CD14-positive monocyte (primary cell): ENCODE measurements around the gene AAMP. TPM values are rescaled to one million over a fixed set of nuclear protein-coding genes. Genes with fewer than 3 reads are reported as not detected.

Experiments used
- DNase-seq, 3 donors: peaks; one replicate each; pipeline ENCODE4 v3.0.0-alpha.2; 2011 to 2022
- H2AFZ ChIP-seq: 2 replicates; pipeline ENCODE4 v1.6.0; 2012; ENCODE audit warnings: mild to moderate bottlenecking, low read depth, low read length, inconsistent platforms; ENCODE audit not compliant: insufficient read depth, poor library complexity, severe bottlenecking
- H3K27ac ChIP-seq, 2 donors: 1 replicate in 1 of 2; 2 replicates in 1 of 2; pipeline ENCODE4 v1.5.1; 2012 to 2013; ENCODE audit warnings: low read length in 2 of 2, control low read depth in 1 of 2, inconsistent platforms in 1 of 2, low read depth in 1 of 2, mild to moderate bottlenecking in 1 of 2
- H3K27me3 ChIP-seq, 2 donors: one replicate each; pipeline versions ENCODE4 v1.6.0 to v1.6.1; 2011 to 2013; ENCODE audit warnings: low read length in 2 of 2; ENCODE audit not compliant: control insufficient read depth in 2 of 2, insufficient read depth in 2 of 2
- H3K36me3 ChIP-seq, 2 donors: replicated peaks in 1 of 2; 1 replicate in 1 of 2; 2 replicates in 1 of 2; pipeline versions ENCODE4 v1.5.1 to v1.6.1; 2012 to 2013; ENCODE audit warnings: low read length in 2 of 2, control low read depth in 1 of 2, inconsistent platforms in 1 of 2, mild to moderate bottlenecking in 1 of 2; ENCODE audit not compliant: insufficient read depth in 2 of 2, control insufficient read depth in 1 of 2
- H3K4me1 ChIP-seq, 2 donors: 1 replicate in 1 of 2; 2 replicates in 1 of 2; pipeline versions ENCODE4 v1.5.1 to v1.6.1; 2012 to 2013; ENCODE audit warnings: low read length in 2 of 2, control low read depth in 1 of 2, inconsistent platforms in 1 of 2, mild to moderate bottlenecking in 1 of 2, moderate library complexity in 1 of 2; ENCODE audit not compliant: insufficient read depth in 2 of 2, control insufficient read depth in 1 of 2
- H3K4me2 ChIP-seq: replicated peaks from 2 replicates; pipeline ENCODE3; 2012; ENCODE audit warnings: low read length, moderate library complexity, mild to moderate bottlenecking; ENCODE audit not compliant: poor library complexity, severe bottlenecking; ENCODE audit errors: extremely low read depth
- H3K4me3 ChIP-seq, 3 experiments: fragments of 200-600 bp in 1 of 3; sonication (generic) in 1 of 3; replicated peaks in 1 of 3; 1 replicate in 2 of 3; 2 replicates in 1 of 3; pipeline ENCODE4 v1.5.1; 2011 to 2013; ENCODE audit warnings: low read length in 3 of 3, mild to moderate bottlenecking in 3 of 3, control low read depth in 2 of 3, low read depth in 2 of 3, inconsistent platforms in 1 of 3, moderate library complexity in 1 of 3
- H3K79me2 ChIP-seq: 2 replicates; pipeline ENCODE4 v1.6.0; 2012; ENCODE audit warnings: mild to moderate bottlenecking, control low read depth, inconsistent platforms, low read length, moderate library complexity; ENCODE audit not compliant: insufficient read depth
- H3K9ac ChIP-seq: 2 replicates; pipeline ENCODE4 v1.6.0; 2017; ENCODE audit warnings: low read length, mild to moderate bottlenecking; ENCODE audit not compliant: insufficient read depth, poor library complexity, severe bottlenecking
- H3K9me3 ChIP-seq, 2 donors: replicated peaks in 1 of 2; 1 replicate in 1 of 2; 2 replicates in 1 of 2; pipeline versions ENCODE4 v1.5.1 to v1.6.1; 2012 to 2013; ENCODE audit warnings: low read length in 2 of 2, control low read depth in 1 of 2; ENCODE audit not compliant: control insufficient read depth in 1 of 2, insufficient read depth in 1 of 2
- H4K20me1 ChIP-seq: 2 replicates; pipeline ENCODE4 v1.6.0; 2012; ENCODE audit warnings: mild to moderate bottlenecking, low read length, control low read depth, moderate library complexity; ENCODE audit not compliant: insufficient read depth
- H3K27ac Mint-ChIP-seq, 7 donors: one replicate each; pipeline ENCODE4 v1.8.0; 2020; ENCODE audit warnings: mild to moderate bottlenecking in 7 of 7, mixed read lengths in 7 of 7, moderate library complexity in 6 of 7, inconsistent platforms in 2 of 7
- H3K27me3 Mint-ChIP-seq, 3 donors: one replicate each; pipeline ENCODE4 v1.8.0; 2021 to 2022; ENCODE audit warnings: low read depth in 3 of 3, mild to moderate bottlenecking in 3 of 3, mixed read lengths in 3 of 3, moderate library complexity in 3 of 3, inconsistent platforms in 1 of 3
- H3K36me3 Mint-ChIP-seq, 2 donors: one replicate each; pipeline ENCODE4 v1.8.0; 2020; ENCODE audit warnings: mixed read lengths in 2 of 2, inconsistent platforms in 1 of 2, mild to moderate bottlenecking in 1 of 2
- H3K4me1 Mint-ChIP-seq: one replicate; pipeline ENCODE4 v1.8.0; 2020; ENCODE audit warnings: mild to moderate bottlenecking, mixed read lengths
- H3K4me3 Mint-ChIP-seq, 2 donors: one replicate each; pipeline ENCODE4 v1.8.0; 2020; ENCODE audit warnings: mild to moderate bottlenecking in 2 of 2, mixed read lengths in 2 of 2, moderate library complexity in 1 of 2
- H3K9me3 Mint-ChIP-seq, 7 donors: one replicate each; pipeline ENCODE4 v1.8.0; 2020 to 2022; ENCODE audit warnings: mixed read lengths in 7 of 7, mild to moderate bottlenecking in 6 of 7, moderate library complexity in 6 of 7, inconsistent platforms in 2 of 7
- WGBS: methylation state at CpG from one replicate; pipeline ENCODE4 v1.1.5; 2013; ENCODE audit warnings: missing lambda C conversion rate; ENCODE audit not compliant: insufficient coverage; 5-methylcytosine and 5-hydroxymethylcytosine counted together
- intact Hi-C, 2 donors: fragments of 100-400 bp; cut with micrococcal nuclease; formaldehyde crosslinking; loops; one replicate each; pipeline versions ENCODE4 v1.15.0 to v1.15.1; 2023
- polyA plus RNA-seq, 3 donors: library from polyadenylated mRNA; depleted of rRNA in 1 of 3; unstranded in 2 of 3; stranded (reverse) in 1 of 3; fragments of 300-500 nt in 2 of 3; fragments of >200 nt in 1 of 3; fragmentation: Illumina TruSeq in 2 of 3; gene quantifications; 1 replicate in 2 of 3; 2 replicates in 1 of 3; pipeline ENCODE4 v1.2.3, GENCODE V29; 2012 to 2021
- TF ChIP-seq, protein P1 (sequence below): fragments of 200-600 bp; IDR thresholded peaks from one replicate; pipeline ENCODE4 v1.8.0; 2022; ENCODE audit warnings: antibody characterized with exemption, mild to moderate bottlenecking

The AAMP gene
- polyA plus RNA-seq, 3 donors, result 90.8 to 108 (median 98.7) TPM

DNA sequence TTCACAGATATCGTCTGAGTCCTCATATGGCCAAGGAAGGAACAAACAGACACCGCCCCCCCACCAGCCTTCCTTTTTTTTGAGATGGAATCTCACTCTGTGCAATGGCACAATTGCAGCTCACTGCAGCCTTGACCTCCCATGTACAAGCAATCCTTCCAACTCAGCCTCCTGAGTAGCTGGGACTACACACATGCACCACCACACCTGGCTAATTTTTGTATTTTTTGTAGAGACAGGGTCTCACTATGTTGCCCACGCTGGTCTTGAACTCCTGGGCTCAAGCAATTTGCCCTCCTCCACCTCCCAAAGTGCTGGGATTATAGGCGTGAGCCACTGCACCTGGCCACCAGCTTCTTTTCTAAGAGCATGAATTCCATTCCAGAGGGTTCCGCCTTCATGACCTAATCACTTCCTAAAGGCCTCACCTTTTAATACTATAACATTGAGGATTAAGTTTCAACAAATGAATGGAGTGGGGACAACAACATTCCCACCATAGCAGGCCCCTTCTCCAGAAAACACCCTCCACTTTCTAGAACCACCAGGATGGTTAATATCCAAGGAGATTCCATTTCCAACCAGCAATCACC, 24.6 kb upstream of the AAMP start:
- peaks cover 4 to 8% of the 10 kb centered on the region in 2 donors for H3K36me3 Mint-ChIP-seq
- Histone ChIP-seq H3K4me3 (peak overlapping the region in 1 of 3 experiments; percentile 5), H3K9me3 (no peaks in the 10 kb centered on the region), H3K4me1 (peaks cover 47 to 52% of the 10 kb centered on the region in 2 donors), H3K27me3 (no peaks in the 10 kb centered on the region), H3K9ac (no peak overlapping the region), H3K79me2 (peaks cover 28% of the 10 kb centered on the region), H3K4me2 (peak overlapping the region; percentile 25), H3K27ac (peak overlapping the region in 1 of 2 donors; percentile 96), H4K20me1 (peaks cover 19% of the 10 kb centered on the region), H2AFZ (no peak overlapping the region), H3K36me3 (no peaks in the 10 kb centered on the region)
- 7% methylated on average over 2 of the region's 5 CpGs for WGBS
- DNase-seq, result no peak
- H3K4me3 Mint-ChIP-seq, result peak overlapping the region in 1 of 2 donors; percentile 35
- TF ChIP-seq, protein P1, sequence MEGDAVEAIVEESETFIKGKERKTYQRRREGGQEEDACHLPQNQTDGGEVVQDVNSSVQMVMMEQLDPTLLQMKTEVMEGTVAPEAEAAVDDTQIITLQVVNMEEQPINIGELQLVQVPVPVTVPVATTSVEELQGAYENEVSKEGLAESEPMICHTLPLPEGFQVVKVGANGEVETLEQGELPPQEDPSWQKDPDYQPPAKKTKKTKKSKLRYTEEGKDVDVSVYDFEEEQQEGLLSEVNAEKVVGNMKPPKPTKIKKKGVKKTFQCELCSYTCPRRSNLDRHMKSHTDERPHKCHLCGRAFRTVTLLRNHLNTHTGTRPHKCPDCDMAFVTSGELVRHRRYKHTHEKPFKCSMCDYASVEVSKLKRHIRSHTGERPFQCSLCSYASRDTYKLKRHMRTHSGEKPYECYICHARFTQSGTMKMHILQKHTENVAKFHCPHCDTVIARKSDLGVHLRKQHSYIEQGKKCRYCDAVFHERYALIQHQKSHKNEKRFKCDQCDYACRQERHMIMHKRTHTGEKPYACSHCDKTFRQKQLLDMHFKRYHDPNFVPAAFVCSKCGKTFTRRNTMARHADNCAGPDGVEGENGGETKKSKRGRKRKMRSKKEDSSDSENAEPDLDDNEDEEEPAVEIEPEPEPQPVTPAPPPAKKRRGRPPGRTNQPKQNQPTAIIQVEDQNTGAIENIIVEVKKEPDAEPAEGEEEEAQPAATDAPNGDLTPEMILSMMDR, result no peak
- H3K9me3 Mint-ChIP-seq, result peaks cover 0 to 2% (median 0%) of the 10 kb centered on the region in 7 donors
- intact Hi-C loops, result loop anchor here (1.0 to 5.0 kb wide), 3 partner anchors 8 to 103 kb away; partner anchors contain the start of genes CTDSP1 (in 1 of the 2) and SLC11A1 (in 1 of the 2)
- H3K4me1 Mint-ChIP-seq, result peaks cover 49% of the 10 kb centered on the region
- H3K27ac Mint-ChIP-seq, result peak overlapping the region; percentile 76 to 97 (median 90)
- H3K27me3 Mint-ChIP-seq, result peaks cover 0 to 2% (median 0%) of the 10 kb centered on the region in 3 donors

DNA sequence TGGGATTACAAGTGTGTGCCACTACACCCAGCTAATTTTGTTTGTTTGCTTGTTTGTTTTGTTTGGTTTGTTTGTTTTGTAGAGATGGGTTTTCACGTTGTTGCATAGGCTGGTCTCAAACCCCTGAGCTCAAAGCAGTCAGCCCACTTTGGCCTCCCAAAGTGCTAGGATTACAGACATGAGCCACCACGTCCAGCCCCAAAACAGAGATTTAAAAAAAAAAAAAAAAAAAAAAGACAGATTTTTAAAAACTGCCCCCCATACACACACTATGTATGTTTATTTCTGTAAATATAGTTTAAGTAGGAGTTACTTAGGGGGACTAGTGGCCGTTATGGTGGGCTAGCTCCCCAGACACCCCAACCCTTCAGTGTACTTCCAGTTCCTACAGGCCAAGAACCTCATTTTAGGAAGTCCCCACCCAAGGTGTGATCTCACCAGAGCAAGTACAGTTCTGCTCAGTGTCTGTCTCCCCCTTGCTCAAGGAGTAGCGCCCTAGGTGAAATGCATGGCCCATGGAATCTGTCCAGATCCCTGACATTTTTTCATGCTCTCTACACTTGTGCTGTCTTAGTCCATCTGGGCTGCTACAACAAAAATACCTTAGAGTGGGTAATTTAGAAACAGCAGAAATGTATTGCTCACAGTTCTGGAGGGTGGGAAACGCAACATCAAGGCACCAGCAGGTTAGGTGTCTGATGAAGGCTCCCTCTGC, 23.9 kb upstream of the AAMP start:
- peaks cover 55% of the 10 kb centered on the region for H3K4me1 Mint-ChIP-seq

More for the DNA sequence above, 23.9 kb upstream of the AAMP start:
- H3K27me3 ChIP-seq, result no peaks in the 10 kb centered on the region
- Mint-ChIP-seq H3K27ac (peak overlapping the region; percentile 90 to 97 (median 90)), H3K27me3 (peaks cover 0 to 2% (median 0%) of the 10 kb centered on the region in 3 donors), H3K9me3 (peaks cover 0 to 2% (median 0%) of the 10 kb centered on the region in 7 donors), H3K36me3 (peaks cover 4 to 13% of the 10 kb centered on the region in 2 donors), H3K4me3 (peak overlapping the region in 1 of 2 donors; percentile 35)
- peak overlapping the region in 1 of 3 experiments; percentile 5 for H3K4me3 ChIP-seq
- WGBS, result 60% methylated on average over 3 of the region's 5 CpGs
- H3K27ac ChIP-seq, result peak overlapping the region; percentile 44 to 96
- no peaks in the 10 kb centered on the region for H3K36me3 ChIP-seq
- intact Hi-C loops, result loop anchor here (1.0 to 5.0 kb wide), 3 partner anchors 8 to 103 kb away; partner anchors contain the start of genes CTDSP1 (in 1 of the 2) and SLC11A1 (in 1 of the 2)
- H3K79me2 ChIP-seq, result peaks cover 35% of the 10 kb centered on the region
- no peak overlapping the region for H3K9ac ChIP-seq
- H3K9me3 ChIP-seq, result no peaks in the 10 kb centered on the region
- no peak overlapping the region for H2AFZ ChIP-seq
- DNase-seq, result peak in 2 of 3 donors; percentile 52 to 60
- peaks cover 19% of the 10 kb centered on the region for H4K20me1 ChIP-seq
- H3K4me1 ChIP-seq, result peaks cover 52 to 59% of the 10 kb centered on the region in 2 donors
- TF ChIP-seq, protein P1, result no peak
- H3K4me2 ChIP-seq, result peak overlapping the region; percentile 25
